ENCODE results near the gene SLIT1.

Gene SLIT1

GRCh38 chr10:97005349-97005748, 180.4 kb downstream of the SLIT1 start:
- H3K4me3 ChIP-seq (ENCODE audit: low read depth, low read length) = no peak overlapping the region
- H3K27me3 ChIP-seq (ENCODE audit: control insufficient read depth, insufficient read depth, low read length) = no peaks in the 10 kb centered on the region
- no peak overlapping the region for H3K9ac ChIP-seq (ENCODE audit: low read length)
- H3K4me1 ChIP-seq (ENCODE audit: control insufficient read depth, insufficient read depth, low read length) = no peaks in the 10 kb centered on the region
- peaks cover 13% of the 10 kb centered on the region for H3K9me3 ChIP-seq (ENCODE audit: control insufficient read depth, insufficient read depth, low read depth, low read length)
- H3K27ac ChIP-seq (ENCODE audit: low read depth, low read length) = no peak overlapping the region
- no peaks in the 10 kb centered on the region for H3K36me3 ChIP-seq (ENCODE audit: control insufficient read depth, insufficient read depth, low read length)

- no peak overlapping the region for H3K9ac ChIP-seq (ENCODE audit: low read length)
- H3K9me3 ChIP-seq (ENCODE audit: control insufficient read depth, insufficient read depth, low read depth, low read length) = peaks cover 10% of the 10 kb centered on the region
- no peaks in the 10 kb centered on the region for H3K27me3 ChIP-seq (ENCODE audit: control insufficient read depth, insufficient read depth, low read length)
- H3K36me3 ChIP-seq (ENCODE audit: control insufficient read depth, insufficient read depth, low read length) = no peaks in the 10 kb centered on the region
- H3K4me3 ChIP-seq (ENCODE audit: low read depth, low read length) = no peak overlapping the region
- H3K4me1 ChIP-seq (ENCODE audit: control insufficient read depth, insufficient read depth, low read length) = no peaks in the 10 kb centered on the region
- no peak overlapping the region for H3K27ac ChIP-seq (ENCODE audit: low read depth, low read length)
Observed at GRCh38 chr10:97004591-97004990, 181.2 kb downstream of the SLIT1 start.

- Histone ChIP-seq H3K9ac (ENCODE audit: low read length) (no peak overlapping the region), H3K4me1 (ENCODE audit: control insufficient read depth, insufficient read depth, low read length) (no peaks in the 10 kb centered on the region), H3K4me3 (ENCODE audit: low read depth, low read length) (no peak overlapping the region), H3K27ac (ENCODE audit: low read depth, low read length) (no peak overlapping the region), H3K27me3 (ENCODE audit: control insufficient read depth, insufficient read depth, low read length) (no peaks in the 10 kb centered on the region), H3K36me3 (ENCODE audit: control insufficient read depth, insufficient read depth, low read length) (no peaks in the 10 kb centered on the region), H3K9me3 (ENCODE audit: control insufficient read depth, insufficient read depth, low read depth, low read length) (peaks cover 8% of the 10 kb centered on the region; the same call in 1 of the 2 replicates)
Observed at GRCh38 chr10:97003804-97004201, 182.0 kb downstream of the SLIT1 start.

- Histone ChIP-seq H3K4me3 (ENCODE audit: low read depth, low read length) (no peak overlapping the region), H3K27ac (ENCODE audit: low read depth, low read length) (no peak overlapping the region), H3K9me3 (ENCODE audit: control insufficient read depth, insufficient read depth, low read depth, low read length) (peaks cover 8% of the 10 kb centered on the region; the same call in 1 of the 2 replicates), H3K9ac (ENCODE audit: low read length) (no peak overlapping the region), H3K36me3 (ENCODE audit: control insufficient read depth, insufficient read depth, low read length) (no peaks in the 10 kb centered on the region), H3K4me1 (ENCODE audit: control insufficient read depth, insufficient read depth, low read length) (no peaks in the 10 kb centered on the region), H3K27me3 (ENCODE audit: control insufficient read depth, insufficient read depth, low read length) (no peaks in the 10 kb centered on the region)
Observed at GRCh38 chr10:97003151-97003803, 182.5 kb downstream of the SLIT1 start.

GRCh38 chr10:97002670-97003069, 183.1 kb downstream of the SLIT1 start:
- no peaks in the 10 kb centered on the region for H3K4me1 ChIP-seq (ENCODE audit: control insufficient read depth, insufficient read depth, low read length)
- no peak overlapping the region for H3K9ac ChIP-seq (ENCODE audit: low read length)
- H3K4me3 ChIP-seq (ENCODE audit: low read depth, low read length) = no peak overlapping the region
- no peak overlapping the region for H3K27ac ChIP-seq (ENCODE audit: low read depth, low read length)
- no peaks in the 10 kb centered on the region for H3K27me3 ChIP-seq (ENCODE audit: control insufficient read depth, insufficient read depth, low read length)
- no peaks in the 10 kb centered on the region for H3K36me3 ChIP-seq (ENCODE audit: control insufficient read depth, insufficient read depth, low read length)
- H3K9me3 ChIP-seq (ENCODE audit: control insufficient read depth, insufficient read depth, low read depth, low read length) = peaks cover 7% of the 10 kb centered on the region; the same call in 1 of the 2 replicates

GRCh38 chr10:97001183-97001991, 184.4 kb downstream of the SLIT1 start:
- H3K27me3 ChIP-seq (ENCODE audit: control insufficient read depth, insufficient read depth, low read length) = no peaks in the 10 kb centered on the region
- no peak overlapping the region for H3K27ac ChIP-seq (ENCODE audit: low read depth, low read length)
- no peaks in the 10 kb centered on the region for H3K4me1 ChIP-seq (ENCODE audit: control insufficient read depth, insufficient read depth, low read length)
- no peak overlapping the region for H3K4me3 ChIP-seq (ENCODE audit: low read depth, low read length)
- no peaks in the 10 kb centered on the region for H3K9me3 ChIP-seq (ENCODE audit: control insufficient read depth, insufficient read depth, low read depth, low read length)
- H3K36me3 ChIP-seq (ENCODE audit: control insufficient read depth, insufficient read depth, low read length) = no peaks in the 10 kb centered on the region
- H3K9ac ChIP-seq (ENCODE audit: low read length) = no peak overlapping the region

- H3K4me1 ChIP-seq (ENCODE audit: control insufficient read depth, insufficient read depth, low read length) = no peaks in the 10 kb centered on the region
- H3K9ac ChIP-seq (ENCODE audit: low read length) = no peak overlapping the region
- no peaks in the 10 kb centered on the region for H3K36me3 ChIP-seq (ENCODE audit: control insufficient read depth, insufficient read depth, low read length)
- H3K9me3 ChIP-seq (ENCODE audit: control insufficient read depth, insufficient read depth, low read depth, low read length) = no peaks in the 10 kb centered on the region
- no peak overlapping the region for H3K4me3 ChIP-seq (ENCODE audit: low read depth, low read length)
- H3K27ac ChIP-seq (ENCODE audit: low read depth, low read length) = no peak overlapping the region
- H3K27me3 ChIP-seq (ENCODE audit: control insufficient read depth, insufficient read depth, low read length) = no peaks in the 10 kb centered on the region
Observed at GRCh38 chr10:97000487-97001182, 185.1 kb downstream of the SLIT1 start.

GRCh38 chr10:96999987-97000386, 185.8 kb downstream of the SLIT1 start:
- Histone ChIP-seq H3K4me3 (ENCODE audit: low read depth, low read length) (no peak overlapping the region), H3K27me3 (ENCODE audit: control insufficient read depth, insufficient read depth, low read length) (no peaks in the 10 kb centered on the region), H3K9me3 (ENCODE audit: control insufficient read depth, insufficient read depth, low read depth, low read length) (no peaks in the 10 kb centered on the region), H3K36me3 (ENCODE audit: control insufficient read depth, insufficient read depth, low read length) (no peaks in the 10 kb centered on the region), H3K4me1 (ENCODE audit: control insufficient read depth, insufficient read depth, low read length) (no peaks in the 10 kb centered on the region), H3K27ac (ENCODE audit: low read depth, low read length) (no peak overlapping the region), H3K9ac (ENCODE audit: low read length) (no peak overlapping the region)

GRCh38 chr10:96999337-96999736, 186.4 kb downstream of the SLIT1 start:
- Histone ChIP-seq H3K36me3 (ENCODE audit: control insufficient read depth, insufficient read depth, low read length) (no peaks in the 10 kb centered on the region), H3K4me3 (ENCODE audit: low read depth, low read length) (no peak overlapping the region), H3K4me1 (ENCODE audit: control insufficient read depth, insufficient read depth, low read length) (no peaks in the 10 kb centered on the region), H3K9ac (ENCODE audit: low read length) (no peak overlapping the region), H3K27ac (ENCODE audit: low read depth, low read length) (no peak overlapping the region), H3K27me3 (ENCODE audit: control insufficient read depth, insufficient read depth, low read length) (no peaks in the 10 kb centered on the region), H3K9me3 (ENCODE audit: control insufficient read depth, insufficient read depth, low read depth, low read length) (no peaks in the 10 kb centered on the region)

GRCh38 chr10:96998329-96998888, 187.3 kb downstream of the SLIT1 start:
- Histone ChIP-seq H3K36me3 (ENCODE audit: control insufficient read depth, insufficient read depth, low read length) (no peaks in the 10 kb centered on the region), H3K27me3 (ENCODE audit: control insufficient read depth, insufficient read depth, low read length) (no peaks in the 10 kb centered on the region), H3K9ac (ENCODE audit: low read length) (no peak overlapping the region), H3K4me1 (ENCODE audit: control insufficient read depth, insufficient read depth, low read length) (no peaks in the 10 kb centered on the region), H3K27ac (ENCODE audit: low read depth, low read length) (no peak overlapping the region), H3K4me3 (ENCODE audit: low read depth, low read length) (no peak overlapping the region), H3K9me3 (ENCODE audit: control insufficient read depth, insufficient read depth, low read depth, low read length) (no peaks in the 10 kb centered on the region)
